Stimulated activated naive CD4-positive, alpha-beta T cell (primary cell): ENCODE data around the gene CBX5.
"Not testable (repeated sequence)": the region's sequence is repeated elsewhere in the genome, so short reads cannot be mapped to it uniquely, and the experiment has no call there.

ENCODE experiments used
- DNase-seq, 6 experiments: peaks; one replicate each; lab custom pipeline; 2025; lab: John Stamatoyannopoulos, UW

Gene CBX5

DNA sequence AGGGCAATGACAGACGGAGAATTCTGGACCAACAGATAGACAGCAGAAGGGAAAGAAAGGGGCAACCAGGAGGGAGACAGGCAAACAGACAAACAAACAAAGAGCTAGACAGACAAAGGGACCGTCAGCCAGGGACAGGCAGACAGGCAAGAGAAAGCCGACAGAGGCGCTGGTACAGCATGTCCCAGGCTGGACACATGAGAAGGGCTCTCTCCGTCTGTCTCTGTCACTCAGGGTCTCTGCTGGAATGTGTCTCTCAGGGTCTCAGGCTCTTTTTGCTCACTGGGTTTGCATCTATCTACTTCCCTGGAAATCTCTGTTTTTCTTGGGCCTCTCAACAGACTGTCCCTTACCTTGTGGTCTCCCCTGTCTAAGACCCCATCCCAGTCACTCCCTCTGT lies 82.9 kb downstream of the CBX5 start:
- no peak for DNase-seq

- DNase-seq = no peak
Measured at GRCh38 chr12:54196396-54196795, 83.5 kb downstream of the CBX5 start.

- no peak for DNase-seq
Measured at GRCh38 chr12:54195737-54196347, 84.1 kb downstream of the CBX5 start.

GRCh38 chr12:54195080-54195736 lies 84.7 kb downstream of the CBX5 start:
- no peak for DNase-seq

- DNase-seq = not testable (repeated sequence)
Measured at GRCh38 chr12:54194611-54195010, 85.3 kb downstream of the CBX5 start.

DNA sequence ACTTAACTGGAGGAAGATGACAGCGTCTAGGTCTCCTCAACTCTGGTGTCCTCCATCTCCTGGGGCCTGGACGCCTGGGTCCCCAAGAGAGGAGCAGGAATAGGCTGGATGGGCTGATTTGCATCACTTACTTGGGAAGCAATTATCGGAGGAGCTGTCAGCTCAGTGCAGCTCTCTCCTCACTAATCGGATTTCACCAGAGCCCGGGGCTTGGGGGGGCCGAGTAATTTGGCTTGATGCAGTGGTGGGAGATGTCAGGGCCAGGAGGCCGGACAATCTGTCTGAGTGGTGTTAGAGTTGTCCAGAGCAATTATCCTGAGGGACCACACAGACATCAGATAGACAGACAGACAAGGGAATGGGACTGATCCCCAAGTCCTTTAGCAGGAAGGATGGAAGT lies 86.5 kb downstream of the CBX5 start:
- DNase-seq = no peak

DNA sequence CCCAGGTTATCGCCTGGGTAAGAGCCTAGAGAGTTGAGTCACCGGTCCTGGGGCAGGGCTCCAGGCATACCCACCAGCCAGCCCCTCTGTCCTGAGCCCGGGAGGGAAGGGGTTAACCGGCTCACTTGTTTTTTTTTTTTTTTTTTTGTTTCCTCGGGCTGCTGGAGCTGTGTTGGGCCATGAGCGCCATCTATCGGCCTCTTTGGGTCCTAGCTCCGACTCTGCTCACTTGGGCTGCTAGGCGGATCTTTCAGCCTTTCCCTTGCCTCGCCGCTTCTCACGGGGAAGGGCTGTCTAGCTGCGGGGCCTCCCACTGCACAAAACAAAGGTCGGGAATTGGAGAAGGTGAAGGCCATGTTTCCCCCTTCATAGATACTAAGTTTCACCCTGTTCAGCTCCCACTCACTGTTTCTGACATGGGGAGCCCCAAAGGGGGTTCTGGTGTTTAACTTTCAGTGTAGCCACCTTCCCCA lies 88.3 kb downstream of the CBX5 start:
- peak; percentile 62 to 89 (median 71) for DNase-seq

- DNase-seq = no peak
Measured at GRCh38 chr12:54191126-54191525, 88.8 kb downstream of the CBX5 start.

DNA sequence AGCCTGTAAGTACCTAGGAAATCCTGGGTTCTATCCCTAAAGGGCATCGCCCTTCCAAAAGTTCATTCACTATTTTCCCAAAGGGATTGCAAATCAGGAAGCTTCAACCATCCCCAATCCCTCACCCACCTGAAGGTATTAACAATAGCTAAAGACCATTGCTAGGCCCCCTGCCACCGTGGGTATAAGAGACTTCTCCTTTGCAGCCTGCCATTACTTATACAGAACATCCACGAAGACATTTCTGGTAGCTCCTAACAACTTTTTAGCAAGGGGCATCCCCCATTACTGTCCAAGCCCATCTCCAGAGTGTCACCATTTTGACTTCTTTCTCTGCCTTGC lies 90.8 kb downstream of the CBX5 start:
- no peak for DNase-seq

DNA sequence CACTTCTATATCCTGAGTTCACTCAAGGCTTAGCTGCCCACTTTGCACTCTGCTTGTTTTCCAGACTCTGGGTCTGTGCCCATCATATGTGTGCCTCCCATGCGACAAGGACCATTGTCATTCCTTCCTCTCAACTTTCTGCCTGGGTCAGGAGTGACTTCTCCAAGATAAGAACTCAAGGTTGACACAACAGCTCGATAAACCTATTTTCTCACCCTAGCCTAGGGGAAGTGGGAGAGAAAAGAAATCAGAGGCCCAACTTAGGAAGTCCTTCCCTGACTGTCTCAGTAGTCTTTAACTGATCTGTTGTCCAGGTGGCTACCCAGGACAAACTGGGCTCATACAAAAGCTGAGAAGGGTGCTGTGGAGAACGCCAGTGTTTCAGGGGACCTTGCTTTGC lies 92.8 kb downstream of the CBX5 start:
- no peak for DNase-seq

GRCh38 chr12:54185919-54186318 lies 94.0 kb downstream of the CBX5 start:
- no peak for DNase-seq

DNA sequence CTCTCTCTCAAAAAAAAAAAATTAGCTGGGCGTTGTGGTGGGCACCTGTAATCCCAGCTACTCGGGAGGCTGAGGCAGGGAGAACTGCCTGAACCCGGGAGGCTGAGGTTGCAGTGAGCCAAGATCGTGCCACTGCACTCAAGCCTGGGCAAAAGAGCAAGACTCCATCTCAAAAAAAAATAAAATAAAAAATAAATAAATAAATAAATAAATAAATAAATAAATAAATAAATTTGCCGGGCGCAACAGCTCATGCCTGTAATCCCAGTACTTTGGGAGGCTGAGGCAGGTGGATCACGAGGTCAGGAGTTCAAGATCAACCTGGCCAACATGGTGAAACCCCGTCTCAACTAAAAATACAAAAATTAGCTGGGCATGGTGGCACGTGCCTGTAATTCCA lies 94.6 kb downstream of the CBX5 start:
- DNase-seq = not testable (repeated sequence)

DNA sequence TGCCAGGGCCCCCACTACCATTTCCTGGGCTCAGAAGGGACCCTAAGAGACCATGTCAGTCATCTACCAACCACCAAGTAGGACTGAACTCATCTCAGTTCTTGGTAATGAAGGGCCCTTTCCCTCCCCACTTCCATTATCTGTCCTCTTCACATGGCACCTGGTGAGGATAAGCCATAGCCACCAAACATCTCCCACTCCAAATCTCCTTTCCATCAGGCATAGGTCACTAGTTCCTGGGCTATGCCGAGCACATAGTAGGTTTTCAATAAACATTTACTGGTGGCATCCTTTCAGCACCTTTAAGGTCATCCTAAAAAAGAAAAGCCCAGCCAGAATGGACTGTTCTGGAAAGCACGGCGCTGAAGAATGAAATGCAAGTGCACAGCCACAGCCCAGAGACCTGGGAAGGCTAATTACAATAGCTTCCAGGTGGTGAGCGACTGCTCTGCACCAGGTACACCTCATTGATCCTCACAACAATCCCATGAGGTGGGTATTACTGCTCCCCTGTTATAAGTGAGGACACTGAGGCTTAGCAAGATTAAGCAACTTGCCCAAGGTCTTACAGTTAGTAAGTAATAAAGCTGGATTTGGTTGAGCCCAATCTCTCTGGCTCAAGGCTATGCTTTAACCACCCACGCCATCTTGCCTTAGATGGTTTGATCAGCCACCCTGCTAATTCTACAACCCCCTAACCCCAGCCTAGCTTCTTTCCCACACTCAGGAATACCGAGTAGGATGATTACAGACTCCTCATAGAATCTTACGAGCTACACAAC lies 95.7 kb downstream of the CBX5 start:
- DNase-seq = no peak

- DNase-seq = no peak
Measured at GRCh38 chr12:54182981-54183380, 96.9 kb downstream of the CBX5 start.

DNA sequence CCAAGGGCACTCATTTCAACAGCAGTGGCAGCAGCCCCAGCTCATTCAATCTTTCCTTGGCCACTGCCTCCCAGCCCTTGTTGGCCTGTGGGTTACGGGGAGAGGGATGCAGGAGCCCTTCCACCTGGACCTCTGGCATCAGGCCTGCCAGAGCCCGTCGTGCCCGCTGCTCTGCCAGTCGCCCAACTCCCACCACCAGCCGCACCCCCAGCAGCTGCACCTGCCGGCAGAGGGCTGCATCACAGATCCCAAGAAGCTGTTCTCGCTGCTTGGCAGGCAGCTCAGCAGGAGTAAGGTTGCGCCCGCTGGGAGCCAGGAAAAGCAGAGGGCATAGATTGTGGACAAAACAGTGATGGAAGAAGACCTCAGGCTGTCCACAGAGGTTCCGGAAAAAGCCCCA lies 97.8 kb downstream of the CBX5 start:
- no peak for DNase-seq
